GM12864 (cell line): ENCODE measurements around the gene GCDH.

Source experiments
- DNase-seq: peaks from one replicate; pipeline ENCODE4 v3.0.0-alpha.2; 2011; ENCODE audit warnings: low read depth
- H3K4me3 ChIP-seq: 2 replicates; pipeline ENCODE4 v1.5.1; 2011; ENCODE audit warnings: mild to moderate bottlenecking, low read depth, low read length, control low read depth
- TF ChIP-seq, protein P1 (sequence below): IDR thresholded peaks from 2 replicates; pipeline ENCODE4 v1.5.1; 2011; ENCODE audit warnings: low read depth, mild to moderate bottlenecking, moderate library complexity, low read length, control low read depth, inconsistent platforms; ENCODE audit errors: missing control alignments

The GCDH gene

DNA sequence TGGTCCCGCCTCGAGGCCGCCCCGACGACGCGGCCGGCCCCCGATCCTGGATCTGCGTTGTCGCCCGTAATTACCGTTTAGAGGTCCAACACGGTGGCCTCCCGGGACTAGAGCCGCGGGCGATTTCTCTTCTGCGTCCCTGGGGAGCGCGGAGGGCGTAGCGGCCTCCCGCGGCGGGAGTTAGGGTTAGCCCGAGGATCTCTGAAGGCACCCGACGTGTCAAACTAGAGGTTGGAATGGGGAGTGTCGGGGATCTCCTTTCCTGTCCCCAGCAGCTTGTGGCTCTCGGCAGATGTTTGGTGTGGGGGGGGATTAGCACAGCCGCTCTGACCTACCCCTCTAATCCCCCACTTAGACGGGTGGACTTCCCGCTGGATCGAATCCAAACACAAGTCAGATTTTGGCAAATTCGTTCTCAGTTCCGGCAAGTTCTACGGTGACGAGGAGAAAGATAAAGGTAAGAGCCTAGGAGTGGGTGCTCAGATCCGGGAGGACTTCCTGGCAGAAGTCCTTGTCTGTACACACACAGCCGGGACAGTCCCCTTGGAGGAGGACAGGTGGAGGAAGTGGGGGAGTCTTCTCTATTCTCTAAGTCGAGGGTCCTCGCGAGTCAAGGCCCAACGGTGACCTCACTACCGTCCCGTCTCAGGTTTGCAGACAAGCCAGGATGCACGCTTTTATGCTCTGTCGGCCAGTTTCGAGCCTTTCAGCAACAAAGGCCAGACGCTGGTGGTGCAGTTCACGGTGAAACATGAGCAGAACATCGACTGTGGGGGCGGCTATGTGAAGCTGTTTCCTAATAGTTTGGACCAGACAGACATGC is 48.0 kb downstream of the GCDH start:
- H3K4me3 ChIP-seq = peak overlapping the region; percentile 81
- DNase-seq = no peak
- TF ChIP-seq, protein P1, sequence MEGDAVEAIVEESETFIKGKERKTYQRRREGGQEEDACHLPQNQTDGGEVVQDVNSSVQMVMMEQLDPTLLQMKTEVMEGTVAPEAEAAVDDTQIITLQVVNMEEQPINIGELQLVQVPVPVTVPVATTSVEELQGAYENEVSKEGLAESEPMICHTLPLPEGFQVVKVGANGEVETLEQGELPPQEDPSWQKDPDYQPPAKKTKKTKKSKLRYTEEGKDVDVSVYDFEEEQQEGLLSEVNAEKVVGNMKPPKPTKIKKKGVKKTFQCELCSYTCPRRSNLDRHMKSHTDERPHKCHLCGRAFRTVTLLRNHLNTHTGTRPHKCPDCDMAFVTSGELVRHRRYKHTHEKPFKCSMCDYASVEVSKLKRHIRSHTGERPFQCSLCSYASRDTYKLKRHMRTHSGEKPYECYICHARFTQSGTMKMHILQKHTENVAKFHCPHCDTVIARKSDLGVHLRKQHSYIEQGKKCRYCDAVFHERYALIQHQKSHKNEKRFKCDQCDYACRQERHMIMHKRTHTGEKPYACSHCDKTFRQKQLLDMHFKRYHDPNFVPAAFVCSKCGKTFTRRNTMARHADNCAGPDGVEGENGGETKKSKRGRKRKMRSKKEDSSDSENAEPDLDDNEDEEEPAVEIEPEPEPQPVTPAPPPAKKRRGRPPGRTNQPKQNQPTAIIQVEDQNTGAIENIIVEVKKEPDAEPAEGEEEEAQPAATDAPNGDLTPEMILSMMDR = no peak

DNA sequence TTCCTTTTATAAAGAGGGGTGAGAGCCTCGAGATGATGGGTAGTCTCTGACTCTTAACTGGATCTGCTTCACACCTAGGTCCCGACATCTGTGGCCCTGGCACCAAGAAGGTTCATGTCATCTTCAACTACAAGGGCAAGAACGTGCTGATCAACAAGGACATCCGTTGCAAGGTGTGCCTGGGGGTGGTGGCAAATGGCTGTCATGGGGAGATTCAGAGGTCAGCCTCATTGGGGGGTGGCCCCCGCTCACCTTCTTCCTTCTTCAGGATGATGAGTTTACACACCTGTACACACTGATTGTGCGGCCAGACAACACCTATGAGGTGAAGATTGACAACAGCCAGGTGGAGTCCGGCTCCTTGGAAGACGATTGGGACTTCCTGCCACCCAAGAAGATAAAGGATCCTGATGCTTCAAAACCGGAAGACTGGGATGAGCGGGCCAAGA is 49.0 kb downstream of the GCDH start:
- TF ChIP-seq, protein P1 = no peak
- H3K4me3 ChIP-seq = peak overlapping the region; percentile 81

DNA sequence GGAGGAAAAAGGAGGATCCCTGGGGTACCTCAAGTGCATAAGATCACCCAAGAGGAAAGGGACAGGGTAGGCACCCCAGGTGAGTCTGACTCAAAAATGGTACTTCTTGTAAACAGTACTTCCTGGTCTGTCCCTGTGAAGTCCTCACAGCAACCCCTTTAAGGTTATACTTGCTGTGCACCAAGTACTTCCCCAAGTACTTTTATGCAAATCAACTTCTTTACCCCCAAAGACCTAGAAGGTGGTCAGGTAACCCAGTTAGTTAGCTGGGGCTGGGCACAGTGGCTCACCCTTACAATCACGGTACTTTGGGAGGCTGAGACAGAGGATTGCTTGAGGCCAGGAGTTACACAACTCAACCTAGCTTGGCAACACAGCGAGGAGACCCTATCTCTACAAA is 49.9 kb downstream of the GCDH start:
- peak overlapping the region; percentile 81 for H3K4me3 ChIP-seq
- TF ChIP-seq, protein P1 = no peak

More for the DNA sequence above, 49.0 kb downstream of the GCDH start:
- no peak for DNase-seq

DNA sequence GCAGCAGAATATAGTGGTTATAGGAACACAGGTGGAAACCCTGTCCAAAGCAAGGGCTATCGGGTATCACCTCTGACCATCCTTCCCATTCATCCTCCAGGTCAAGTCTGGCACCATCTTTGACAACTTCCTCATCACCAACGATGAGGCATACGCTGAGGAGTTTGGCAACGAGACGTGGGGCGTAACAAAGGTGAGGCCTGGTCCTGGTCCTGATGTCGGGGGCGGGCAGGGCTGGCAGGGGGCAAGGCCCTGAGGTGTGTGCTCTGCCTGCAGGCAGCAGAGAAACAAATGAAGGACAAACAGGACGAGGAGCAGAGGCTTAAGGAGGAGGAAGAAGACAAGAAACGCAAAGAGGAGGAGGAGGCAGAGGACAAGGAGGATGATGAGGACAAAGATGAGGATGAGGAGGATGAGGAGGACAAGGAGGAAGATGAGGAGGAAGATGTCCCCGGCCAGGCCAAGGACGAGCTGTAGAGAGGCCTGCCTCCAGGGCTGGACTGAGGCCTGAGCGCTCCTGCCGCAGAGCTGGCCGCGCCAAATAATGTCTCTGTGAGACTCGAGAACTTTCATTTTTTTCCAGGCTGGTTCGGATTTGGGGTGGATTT is 52.6 kb downstream of the GCDH start:
- TF ChIP-seq, protein P1 = no peak
- no peak for DNase-seq
- peak overlapping the region; percentile 3 for H3K4me3 ChIP-seq

More for the DNA sequence above, 49.9 kb downstream of the GCDH start:
- DNase-seq = no peak

DNA sequence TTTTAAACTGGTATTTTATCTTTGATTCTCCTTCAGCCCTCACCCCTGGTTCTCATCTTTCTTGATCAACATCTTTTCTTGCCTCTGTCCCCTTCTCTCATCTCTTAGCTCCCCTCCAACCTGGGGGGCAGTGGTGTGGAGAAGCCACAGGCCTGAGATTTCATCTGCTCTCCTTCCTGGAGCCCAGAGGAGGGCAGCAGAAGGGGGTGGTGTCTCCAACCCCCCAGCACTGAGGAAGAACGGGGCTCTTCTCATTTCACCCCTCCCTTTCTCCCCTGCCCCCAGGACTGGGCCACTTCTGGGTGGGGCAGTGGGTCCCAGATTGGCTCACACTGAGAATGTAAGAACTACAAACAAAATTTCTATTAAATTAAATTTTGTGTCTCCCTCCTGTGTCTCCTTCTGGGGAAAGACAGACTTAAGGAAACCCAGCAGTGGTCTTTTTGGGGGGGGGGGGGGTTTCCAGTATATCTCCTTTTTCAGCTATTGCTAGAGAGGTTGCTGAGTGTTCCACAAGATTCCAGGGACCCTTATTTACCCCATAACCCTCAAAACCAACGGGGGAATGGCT is 53.2 kb downstream of the GCDH start:
- TF ChIP-seq, protein P1 = no peak
- no peak for DNase-seq
- peak overlapping the region; percentile 24; the same call in 1 of the 2 replicates for H3K4me3 ChIP-seq

DNA sequence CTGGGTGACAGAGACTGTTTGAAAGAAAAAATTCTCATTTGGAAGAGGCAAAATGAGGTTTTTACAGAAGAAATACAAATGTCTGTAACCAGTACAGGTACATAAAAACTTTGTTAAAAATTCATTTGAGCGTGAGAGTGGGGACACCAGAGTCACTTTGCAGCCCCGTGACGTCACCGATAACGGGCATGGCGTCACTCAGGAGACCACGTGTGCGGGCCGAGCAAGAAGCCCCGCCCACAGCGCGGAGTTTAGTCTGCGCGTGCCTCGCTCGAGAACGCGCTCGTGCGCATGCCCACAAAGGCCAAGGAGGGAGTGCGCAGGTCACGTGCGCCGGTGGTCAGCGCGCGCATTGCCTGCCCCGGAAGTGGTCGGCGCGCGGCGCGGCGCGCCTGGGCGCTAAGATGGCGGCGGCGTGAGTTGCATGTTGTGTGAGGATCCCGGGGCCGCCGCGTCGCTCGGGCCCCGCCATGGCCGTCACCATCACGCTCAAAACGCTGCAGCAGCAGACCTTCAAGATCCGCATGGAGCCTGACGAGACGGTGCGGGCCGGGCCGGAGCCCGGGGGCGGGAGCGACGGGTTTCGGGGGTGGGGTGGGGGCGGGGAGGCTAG is 54.6 kb downstream of the GCDH start, which contains the start of gene RAD23A:
TSS of gene RAD23A (plus strand) at position 384 of the 613 bp plus-strand sequence. CDS start at position 471, 87 bp downstream.
- peak; percentile 94 for DNase-seq
- TF ChIP-seq, protein P1 = no peak
- peak within 1 kb of the TSS; percentile 69 for H3K4me3 ChIP-seq
